ENCODE data around the gene RC3H2. TPM values are rescaled to one million over a fixed set of nuclear protein-coding genes. Genes with fewer than 3 reads are reported as not detected.
A peak's percentile ranks its signal among the peaks of the same experiment; 100 is the strongest.

RC3H2 gene
- total RNA-seq, 4 donors from 2014 or later, result 42.5 to 163 (median 54.7) TPM

GRCh38 chr9:122815544-122815943, 89.6 kb downstream of the RC3H2 start:
- TF ChIP-seq POLR2AphosphoS5 (IDR thresholded peaks at IDR 0.05), result no peak
- TF ChIP-seq CTCF (IDR thresholded peaks at IDR 0.05), result no peak
- no peak for TF ChIP-seq POLR2A (IDR thresholded peaks at IDR 0.05)
- no peak for TF ChIP-seq EP300 (IDR thresholded peaks at IDR 0.05; ENCODE audit: low read depth)
- Histone ChIP-seq H3K27me3 (no peaks in the 10 kb centered on the region), H3K4me1 (peaks cover 0 to 19% (median 0%) of the 10 kb centered on the region in 4 donors), H3K27ac (peak overlapping the region in 2 of 4 donors; percentile 5 to 21), H3K9me3 (no peaks in the 10 kb centered on the region), H3K36me3 (peaks cover 0 to 8% (median 0%) of the 10 kb centered on the region in 4 donors), H3K4me3 (no peak overlapping the region)
- intact Hi-C loops (cut with DNase I; ENCODE audit: low total_unique reads) (no loop called here), in situ Hi-C loops (cut with MboI; ENCODE audit: low pct_ligation_motif_present in 1 of 4, low pct_unique_long_range_greater_than_20kb in 1 of 4, low sequenced_read_pairs in 3 of 4) (loop anchor here (10.0 to 25.0 kb wide), 2 partner anchors 351 to 703 kb away; no protein-coding TSS in a partner anchor)
- no peak for DNase-seq

GRCh38 chr9:122814545-122814944, 90.6 kb downstream of the RC3H2 start:
- Histone ChIP-seq H3K4me1 (peaks cover 0 to 14% (median 0%) of the 10 kb centered on the region in 4 donors), H3K36me3 (peaks cover 0 to 8% (median 0%) of the 10 kb centered on the region in 4 donors), H3K9me3 (no peaks in the 10 kb centered on the region), H3K27ac (no peak overlapping the region), H3K27me3 (no peaks in the 10 kb centered on the region), H3K4me3 (no peak overlapping the region)
- 70 to 80% methylated on average over 5 to 6 of the region's 6 CpGs for WGBS, 2 donors (ENCODE audit: low coverage in 1 of 2)
- no peak for DNase-seq
- TF ChIP-seq EP300 (IDR thresholded peaks at IDR 0.05; ENCODE audit: low read depth) (no peak), POLR2A (IDR thresholded peaks at IDR 0.05) (no peak), CTCF (IDR thresholded peaks at IDR 0.05) (no peak), POLR2AphosphoS5 (IDR thresholded peaks at IDR 0.05) (no peak)
- in situ Hi-C loops (cut with MboI; ENCODE audit: low pct_ligation_motif_present in 1 of 4, low pct_unique_long_range_greater_than_20kb in 1 of 4, low sequenced_read_pairs in 3 of 4) (loop anchor here (5.0 to 25.0 kb wide), 3 partner anchors 347 to 702 kb away; no protein-coding TSS in a partner anchor), intact Hi-C loops (cut with DNase I; ENCODE audit: low total_unique reads) (no loop called here)

- H3K4me3 ChIP-seq, result no peak overlapping the region
- 50% methylated on average over 2 of the region's 4 CpGs; no CpG with 5 or more reads in 1 of the 2 donors for WGBS, 2 donors (ENCODE audit: low coverage in 1 of 2)
- in situ Hi-C loops (cut with MboI; ENCODE audit: low pct_ligation_motif_present in 1 of 4, low pct_unique_long_range_greater_than_20kb in 1 of 4, low sequenced_read_pairs in 3 of 4), result loop anchor here (5.0 to 25.0 kb wide), 3 partner anchors 345 to 700 kb away; no protein-coding TSS in a partner anchor
Observed at GRCh38 chr9:122812736-122813135, 92.4 kb downstream of the RC3H2 start.

More at GRCh38 chr9:122812736-122813135, 92.4 kb downstream of the RC3H2 start:
- TF ChIP-seq CTCF (IDR thresholded peaks at IDR 0.05) (no peak), POLR2AphosphoS5 (IDR thresholded peaks at IDR 0.05) (no peak), POLR2A (IDR thresholded peaks at IDR 0.05) (no peak), EP300 (IDR thresholded peaks at IDR 0.05; ENCODE audit: low read depth) (no peak)
- Histone ChIP-seq H3K27ac (no peak overlapping the region), H3K27me3 (no peaks in the 10 kb centered on the region), H3K9me3 (no peaks in the 10 kb centered on the region), H3K36me3 (peaks cover 0 to 4% (median 0%) of the 10 kb centered on the region in 4 donors), H3K4me1 (peaks cover 0 to 10% (median 0%) of the 10 kb centered on the region in 4 donors)
- intact Hi-C loops (cut with DNase I; ENCODE audit: low total_unique reads), result loop anchor here (1.0 kb wide), 1 partner anchor 337 kb away; no protein-coding TSS in a partner anchor
- DNase-seq, result no peak

Measured in transverse colon (tissue), 4 donors.